HepG2 (cell line): ENCODE results near the gene ITPR1. TPM values are rescaled to one million over a fixed set of nuclear protein-coding genes. Genes with fewer than 3 reads are reported as not detected.

ENCODE experiments used
- ATAC-seq: fragments of 200-7000 bp; cut with Tn5 transposase; 3 replicates; pipeline ENCODE4 v1.9.1; 2020; ENCODE audit warnings: mild to moderate bottlenecking, moderate library complexity
- BruUV-seq: library from RNA; stranded (reverse); fragments of 400-500 nt; replicated peaks from 2 replicates; lab custom pipeline; 2021; lab: Mats Ljungman, UMichigan
- CTCF ChIA-PET: fragments of 300-600 bp; formaldehyde crosslinking; extraction: SDS; loops from one replicate; lab custom pipeline; 2021; ENCODE audit warnings: low total read pairs, inconsistent platforms, low intra/inter-chr PET ratio; lab: Yijun Ruan, JAX
- POLR2A ChIA-PET: fragments of 350-600 bp; sonication (Branson Sonifier 250); formaldehyde crosslinking; loops from one replicate; lab custom pipeline; 2020; ENCODE audit warnings: antibody characterized with exemption, inconsistent platforms; lab: Yijun Ruan, JAX
- DNase-seq: peaks from one replicate; pipeline ENCODE4 v3.0.0-alpha.2; 2015; ENCODE audit warnings: low spot score
- FAIRE-seq: peaks from 3 replicates; lab custom pipeline; 2011; peaks lifted over from hg19 to GRCh38; lab: Jason Lieb, UNC
- H2AFZ ChIP-seq: one replicate; pipeline ENCODE4 v1.6.1; 2011; ENCODE audit warnings: low read length, inconsistent platforms
- H3K27ac ChIP-seq: fragments of 300-600 bp; 3 replicates; pipeline ENCODE4 v1.8.0; 2011; ENCODE audit warnings: mixed run types, mild to moderate bottlenecking, mixed read lengths, low read length, inconsistent platforms; ENCODE audit not compliant: insufficient read depth; ENCODE audit errors: extremely low read length
- H3K27me3 ChIP-seq, 2 experiments: fragments of 200-600 bp in 1 of 2; 2 replicates in 1 of 2; 3 replicates in 1 of 2; pipeline versions ENCODE4 v1.6.0 to v1.8.0; 2011; ENCODE audit warnings: low read length in 2 of 2, mild to moderate bottlenecking in 2 of 2, moderate library complexity in 2 of 2, inconsistent platforms in 1 of 2; ENCODE audit not compliant: insufficient read depth in 2 of 2, control insufficient read depth in 1 of 2
- H3K36me3 ChIP-seq, 2 experiments: fragments of 200-600 bp in 1 of 2; replicated peaks in 1 of 2; 2 replicates in 1 of 2; 3 replicates in 1 of 2; pipeline versions ENCODE4 v1.5.1 to v1.8.0; 2011; ENCODE audit warnings: low read length in 2 of 2, inconsistent platforms in 1 of 2; ENCODE audit not compliant: insufficient read depth in 2 of 2, control insufficient read depth in 1 of 2
- H3K4me1 ChIP-seq: 2 replicates; pipeline ENCODE4 v1.5.1; 2012; ENCODE audit warnings: low read length, inconsistent platforms; ENCODE audit not compliant: insufficient read depth
- H3K4me2 ChIP-seq: 2 replicates; pipeline ENCODE4 v1.6.0; 2011; ENCODE audit warnings: low read depth, low read length, inconsistent platforms
- H3K4me3 ChIP-seq, 3 experiments: fragments of 200-600 bp in 1 of 3; sonication (generic), shearing (Covaris generic) in 1 of 3; replicated peaks in 1 of 3; 2 replicates each; pipeline ENCODE4 v1.5.1; 2011 to 2016; ENCODE audit warnings: low read length in 3 of 3, inconsistent platforms in 2 of 3, low read depth in 2 of 3, mild to moderate bottlenecking in 2 of 3, control low read depth in 1 of 3, mixed read lengths in 1 of 3; ENCODE audit not compliant: insufficient read depth in 1 of 3
- H3K79me2 ChIP-seq: one replicate; pipeline ENCODE4 v1.6.1; 2011; ENCODE audit warnings: low read length, inconsistent platforms; ENCODE audit not compliant: insufficient read depth
- H3K9ac ChIP-seq: 2 replicates; pipeline ENCODE4 v1.6.0; 2011; ENCODE audit warnings: mild to moderate bottlenecking, low read depth, low read length, inconsistent platforms; ENCODE audit not compliant: insufficient read depth
- H3K9me3 ChIP-seq: 2 replicates; pipeline ENCODE4 v1.5.1; 2012; ENCODE audit warnings: mild to moderate bottlenecking, low read length
- H4K20me1 ChIP-seq: 2 replicates; pipeline ENCODE4 v1.6.0; 2011; ENCODE audit warnings: inconsistent platforms, mild to moderate bottlenecking, low read length, moderate library complexity; ENCODE audit not compliant: insufficient read depth
- FOXA1 ChIP-seq, 2 experiments: fragments of 450-650 bp in 1 of 2; sonication (generic) in 1 of 2; formaldehyde crosslinking in 1 of 2; IDR thresholded peaks; 2 replicates each; pipeline versions ENCODE4 v1.4.0 to v1.6.1; 2016 to 2020; ENCODE audit warnings: missing genetic modification reagents in 1 of 2
- GABPA ChIP-seq, 2 experiments: IDR thresholded peaks; 2 replicates each; pipeline ENCODE4 v1.6.1; 2011 to 2016; ENCODE audit warnings: low read depth in 2 of 2, low read length in 1 of 2, missing biosample characterization in 1 of 2, missing genetic modification characterization in 1 of 2
- HOXA5 ChIP-seq: sonication (generic); formaldehyde crosslinking; IDR thresholded peaks from 2 replicates; pipeline ENCODE4 v1.4.0; 2020; ENCODE audit warnings: missing genetic modification reagents
- MIXL1 ChIP-seq: IDR thresholded peaks from 2 replicates; pipeline ENCODE4 v1.6.1; 2016
- NFYB ChIP-seq: sonication (generic); formaldehyde crosslinking; IDR thresholded peaks from 2 replicates; pipeline ENCODE4 v1.4.0; 2020; ENCODE audit warnings: missing genetic modification reagents
- NR2C2 ChIP-seq: sonication (generic); formaldehyde crosslinking; IDR thresholded peaks from 2 replicates; pipeline ENCODE4 v1.4.0; 2020; ENCODE audit warnings: missing genetic modification reagents, mild to moderate bottlenecking, moderate library complexity, borderline replicate concordance
- PTBP1 ChIP-seq: fragments of 200-400 bp; formaldehyde crosslinking; IDR thresholded peaks from 2 replicates; pipeline ENCODE4 v1.6.1; 2018; ENCODE audit warnings: low read length, low read depth; ENCODE audit not compliant: poor library complexity, severe bottlenecking
- TAF15 ChIP-seq: fragments of 200-400 bp; formaldehyde crosslinking; IDR thresholded peaks from one replicate; pipeline ENCODE4 v1.6.1; 2018; ENCODE audit warnings: mild to moderate bottlenecking, low read depth, low read length; ENCODE audit not compliant: poor library complexity, severe bottlenecking
- ZBTB7A ChIP-seq: sonication (generic); formaldehyde crosslinking; IDR thresholded peaks from 2 replicates; pipeline ENCODE4 v1.8.0; 2022; ENCODE audit warnings: mild to moderate bottlenecking, missing genetic modification reagents
- ZFYVE20 ChIP-seq: sonication (generic); formaldehyde crosslinking; IDR thresholded peaks from 2 replicates; pipeline ENCODE4 v1.8.0; 2023; ENCODE audit warnings: low read depth, mild to moderate bottlenecking, moderate library complexity, missing genetic modification reagents, borderline replicate concordance
- ZNF563 ChIP-seq: sonication (generic); formaldehyde crosslinking; IDR thresholded peaks from 2 replicates; pipeline ENCODE4 v1.8.0; 2022; ENCODE audit warnings: mild to moderate bottlenecking, moderate library complexity, missing genetic modification reagents
- WGBS: methylation state at CpG from one replicate; pipeline ENCODE4 v1.1.6; 2017; ENCODE audit warnings: low lambda C conversion rate; 5-methylcytosine and 5-hydroxymethylcytosine counted together
- in situ Hi-C: cut with HindIII; loops from 2 replicates; pipeline ENCODE4 v1.10.0; 2017; ENCODE audit warnings: low pct_unique_long_range_greater_than_20kb; ENCODE audit not compliant: extremely low pct_ligation_motif_present
- intact Hi-C: fragments of 100-400 bp; cut with micrococcal nuclease; formaldehyde crosslinking; loops from one replicate; pipeline ENCODE4 v1.10.0; 2022; ENCODE audit not compliant: unreplicated experiment
- polyA plus RNA-seq, 8 experiments: library from polyadenylated mRNA; depleted of rRNA in 3 of 8; stranded (reverse) in 7 of 8; unstranded in 1 of 8; fragments of >200 nt; fragmentation: Illumina TruSeq in 4 of 8; extraction: Trizol in 4 of 8; gene quantifications; 2 replicates each; pipeline versions ENCODE4 v1.2.1 to v1.2.3, GENCODE V29; 2011 to 2016; ENCODE audit warnings: low read depth in 4 of 8, missing spikeins in 1 of 8, mixed read lengths in 1 of 8; ENCODE audit not compliant: insufficient read depth in 1 of 8
- total RNA-seq, 5 experiments: library from RNA; depleted of rRNA; stranded (reverse); fragments of >200 nt; fragmentation: Illumina TruSeq; extraction: Trizol; gene quantifications; 2 replicates each; pipeline ENCODE4 v1.2.3, GENCODE V29; 2016; ENCODE audit warnings: low read depth in 1 of 5
- TF ChIP-seq, protein P1 (sequence below): sonication (generic); formaldehyde crosslinking; IDR thresholded peaks from 2 replicates; pipeline ENCODE4 v1.5.0; 2020; ENCODE audit warnings: missing genetic modification reagents
- TF ChIP-seq, protein P2 (sequence below): IDR thresholded peaks from 2 replicates; pipeline ENCODE4 v1.6.1; 2016; ENCODE audit warnings: missing compliant biosample characterization, missing genetic modification reagents, borderline replicate concordance
- TF ChIP-seq, protein P3 (sequence below): sonication (generic); formaldehyde crosslinking; IDR thresholded peaks from 2 replicates; pipeline ENCODE4 v1.5.0; 2020; ENCODE audit warnings: mild to moderate bottlenecking, missing genetic modification reagents, borderline replicate concordance

ITPR1 gene
- total and polyA plus RNA-seq, 2 of the 13 experiments (the other 11 are each of a cell fraction or from before 2014, with no cell fraction given), result 10.0 to 11.4 TPM

DNA sequence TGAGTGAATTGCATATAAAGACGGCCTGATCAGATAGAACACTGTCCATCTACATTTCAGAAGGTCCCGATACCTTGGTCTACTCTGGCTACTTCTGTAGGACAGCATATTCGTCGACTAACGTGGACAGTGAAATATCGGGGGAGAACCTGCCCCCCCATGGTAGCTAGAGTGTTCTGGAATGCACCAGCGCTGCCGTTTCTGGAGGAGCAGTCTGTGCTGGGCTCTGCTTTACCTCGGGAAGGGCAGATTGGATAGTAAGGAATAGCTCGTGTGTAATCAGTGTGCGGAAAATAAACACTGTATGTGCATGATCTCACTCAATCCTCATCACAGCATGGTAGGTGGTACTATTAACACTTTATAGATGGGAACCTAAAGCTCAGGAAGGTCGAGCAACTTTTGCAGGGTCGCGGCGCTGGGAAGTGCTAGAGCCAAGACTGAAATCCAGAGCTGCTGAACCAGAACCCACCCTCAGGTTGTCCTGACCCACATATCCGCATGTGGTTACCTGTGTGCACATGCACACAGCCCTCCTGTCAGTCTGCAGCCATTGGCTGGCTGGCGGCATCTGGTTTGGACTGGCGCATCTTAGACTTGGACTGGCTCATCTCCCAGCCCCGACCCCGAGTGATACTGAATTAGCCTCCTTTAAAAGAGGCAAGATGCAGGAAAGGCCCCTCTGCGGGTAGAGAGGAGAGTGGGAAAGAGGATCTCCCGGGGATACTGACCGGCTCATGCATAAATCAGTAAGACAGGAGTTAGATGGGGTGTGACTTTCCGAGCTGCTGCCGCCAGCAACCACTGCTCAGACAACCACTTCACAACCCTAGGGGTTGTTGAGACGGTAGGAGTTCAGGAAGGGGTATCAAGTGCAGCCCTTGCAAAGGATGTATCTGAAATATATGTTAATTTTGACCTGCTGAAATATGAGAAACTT is 331.1 kb downstream of the ITPR1 start (continued):
- no peak for TF ChIP-seq ZBTB7A
- no peak for TF ChIP-seq FOXA1 (IDR thresholded peaks at IDR 0.05)
- no peak for TF ChIP-seq FOXA1 (CRISPR knock-in tag; IDR thresholded peaks at IDR 0.05)
- TF ChIP-seq TAF15, result no peak
- no peak for TF ChIP-seq GABPA (IDR thresholded peaks at IDR 0.05; ENCODE audit: low read depth, low read length)
- no peak for TF ChIP-seq GABPA (CRISPR knock-in tag; IDR thresholded peaks at IDR 0.05; ENCODE audit: low read depth)
- TF ChIP-seq MIXL1 (CRISPR knock-in tag), result no peak

DNA sequence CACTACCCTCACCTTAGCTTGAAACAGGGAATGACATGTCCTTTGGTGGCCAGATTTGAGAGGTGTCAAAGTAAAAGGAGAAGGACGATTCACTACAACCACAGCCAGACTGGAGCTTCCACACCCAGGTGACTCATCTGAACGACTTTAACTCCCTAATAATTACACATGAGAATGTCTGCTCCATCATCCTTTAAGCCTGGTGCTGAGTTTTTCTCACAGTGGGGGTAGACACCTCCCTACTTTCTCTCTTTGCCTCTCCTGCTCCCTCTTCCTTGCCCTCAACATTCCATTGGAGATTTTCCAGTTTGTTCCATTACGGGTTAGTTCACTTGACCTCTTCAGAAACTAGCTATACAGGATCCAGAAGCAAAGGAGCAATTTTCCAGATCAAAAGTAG is 331.8 kb downstream of the ITPR1 start:
- ChIA-PET POLR2A (no interaction called here), CTCF (no interaction called here)
- Histone ChIP-seq H2AFZ (no peak overlapping the region), H3K36me3 (peaks cover 0 to 7% of the 10 kb centered on the region in 2 experiments; a peak in 1 of 5 replicates), H3K4me3 (no peak overlapping the region), H3K4me1 (peaks cover 25% of the 10 kb centered on the region), H3K27me3 (no peaks in the 10 kb centered on the region), H3K27ac (no peak overlapping the region), H3K79me2 (no peaks in the 10 kb centered on the region), H4K20me1 (no peaks in the 10 kb centered on the region), H3K9me3 (no peaks in the 10 kb centered on the region), H3K4me2 (no peak overlapping the region), H3K9ac (no peak overlapping the region)
- DNase-seq (peak; percentile 3), ATAC-seq (no peak; the same call in 2 of the 3 replicates), FAIRE-seq (no peak)
- BruUV-seq, result no TSS peak
- intact Hi-C loops, result no loop called here
- in situ Hi-C loops, result no loop called here
- 60% methylated on average over 3 of the region's 3 CpGs for WGBS
- TF ChIP-seq, protein P1, sequence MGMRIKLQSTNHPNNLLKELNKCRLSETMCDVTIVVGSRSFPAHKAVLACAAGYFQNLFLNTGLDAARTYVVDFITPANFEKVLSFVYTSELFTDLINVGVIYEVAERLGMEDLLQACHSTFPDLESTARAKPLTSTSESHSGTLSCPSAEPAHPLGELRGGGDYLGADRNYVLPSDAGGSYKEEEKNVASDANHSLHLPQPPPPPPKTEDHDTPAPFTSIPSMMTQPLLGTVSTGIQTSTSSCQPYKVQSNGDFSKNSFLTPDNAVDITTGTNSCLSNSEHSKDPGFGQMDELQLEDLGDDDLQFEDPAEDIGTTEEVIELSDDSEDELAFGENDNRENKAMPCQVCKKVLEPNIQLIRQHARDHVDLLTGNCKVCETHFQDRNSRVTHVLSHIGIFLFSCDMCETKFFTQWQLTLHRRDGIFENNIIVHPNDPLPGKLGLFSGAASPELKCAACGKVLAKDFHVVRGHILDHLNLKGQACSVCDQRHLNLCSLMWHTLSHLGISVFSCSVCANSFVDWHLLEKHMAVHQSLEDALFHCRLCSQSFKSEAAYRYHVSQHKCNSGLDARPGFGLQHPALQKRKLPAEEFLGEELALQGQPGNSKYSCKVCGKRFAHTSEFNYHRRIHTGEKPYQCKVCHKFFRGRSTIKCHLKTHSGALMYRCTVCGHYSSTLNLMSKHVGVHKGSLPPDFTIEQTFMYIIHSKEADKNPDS, result no peak
- no peak for TF ChIP-seq NFYB (CRISPR knock-in tag)
- TF ChIP-seq, protein P2, sequence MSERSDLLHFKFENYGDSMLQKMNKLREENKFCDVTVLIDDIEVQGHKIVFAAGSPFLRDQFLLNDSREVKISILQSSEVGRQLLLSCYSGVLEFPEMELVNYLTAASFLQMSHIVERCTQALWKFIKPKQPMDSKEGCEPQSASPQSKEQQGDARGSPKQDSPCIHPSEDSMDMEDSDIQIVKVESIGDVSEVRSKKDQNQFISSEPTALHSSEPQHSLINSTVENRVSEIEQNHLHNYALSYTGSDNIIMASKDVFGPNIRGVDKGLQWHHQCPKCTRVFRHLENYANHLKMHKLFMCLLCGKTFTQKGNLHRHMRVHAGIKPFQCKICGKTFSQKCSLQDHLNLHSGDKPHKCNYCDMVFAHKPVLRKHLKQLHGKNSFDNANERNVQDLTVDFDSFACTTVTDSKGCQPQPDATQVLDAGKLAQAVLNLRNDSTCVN, result no peak
- TF ChIP-seq NR2C2 (CRISPR knock-in tag), result no peak
- TF ChIP-seq ZFYVE20 (CRISPR knock-in tag), result no peak
- TF ChIP-seq, protein P3, sequence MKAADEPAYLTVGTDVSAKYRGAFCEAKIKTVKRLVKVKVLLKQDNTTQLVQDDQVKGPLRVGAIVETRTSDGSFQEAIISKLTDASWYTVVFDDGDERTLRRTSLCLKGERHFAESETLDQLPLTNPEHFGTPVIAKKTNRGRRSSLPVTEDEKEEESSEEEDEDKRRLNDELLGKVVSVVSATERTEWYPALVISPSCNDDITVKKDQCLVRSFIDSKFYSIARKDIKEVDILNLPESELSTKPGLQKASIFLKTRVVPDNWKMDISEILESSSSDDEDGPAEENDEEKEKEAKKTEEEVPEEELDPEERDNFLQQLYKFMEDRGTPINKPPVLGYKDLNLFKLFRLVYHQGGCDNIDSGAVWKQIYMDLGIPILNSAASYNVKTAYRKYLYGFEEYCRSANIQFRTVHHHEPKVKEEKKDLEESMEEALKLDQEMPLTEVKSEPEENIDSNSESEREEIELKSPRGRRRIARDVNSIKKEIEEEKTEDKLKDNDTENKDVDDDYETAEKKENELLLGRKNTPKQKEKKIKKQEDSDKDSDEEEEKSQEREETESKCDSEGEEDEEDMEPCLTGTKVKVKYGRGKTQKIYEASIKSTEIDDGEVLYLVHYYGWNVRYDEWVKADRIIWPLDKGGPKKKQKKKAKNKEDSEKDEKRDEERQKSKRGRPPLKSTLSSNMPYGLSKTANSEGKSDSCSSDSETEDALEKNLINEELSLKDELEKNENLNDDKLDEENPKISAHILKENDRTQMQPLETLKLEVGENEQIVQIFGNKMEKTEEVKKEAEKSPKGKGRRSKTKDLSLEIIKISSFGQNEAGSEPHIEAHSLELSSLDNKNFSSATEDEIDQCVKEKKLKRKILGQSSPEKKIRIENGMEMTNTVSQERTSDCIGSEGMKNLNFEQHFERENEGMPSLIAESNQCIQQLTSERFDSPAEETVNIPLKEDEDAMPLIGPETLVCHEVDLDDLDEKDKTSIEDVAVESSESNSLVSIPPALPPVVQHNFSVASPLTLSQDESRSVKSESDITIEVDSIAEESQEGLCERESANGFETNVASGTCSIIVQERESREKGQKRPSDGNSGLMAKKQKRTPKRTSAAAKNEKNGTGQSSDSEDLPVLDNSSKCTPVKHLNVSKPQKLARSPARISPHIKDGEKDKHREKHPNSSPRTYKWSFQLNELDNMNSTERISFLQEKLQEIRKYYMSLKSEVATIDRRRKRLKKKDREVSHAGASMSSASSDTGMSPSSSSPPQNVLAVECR (CRISPR knock-in tag), result no peak
- TF ChIP-seq ZNF563 (CRISPR knock-in tag), result no peak
- TF ChIP-seq PTBP1, result no peak
- TF ChIP-seq HOXA5 (CRISPR knock-in tag), result no peak
